Colonic mucosa (tissue), 4 donors: ENCODE results near the gene ARHGEF38. TPM values are rescaled to one million over a fixed set of nuclear protein-coding genes. Genes with fewer than 3 reads are reported as not detected.

Experiments used
- DNase-seq: peaks from one replicate; pipeline ENCODE4 v3.0.0-alpha.2; 2020
- H3K27ac ChIP-seq: fragments of 200-600 bp; one replicate; pipeline ENCODE4 v1.8.0; 2021
- H3K27me3 ChIP-seq: fragments of 200-600 bp; one replicate; pipeline ENCODE4 v1.8.0; 2021
- H3K36me3 ChIP-seq: fragments of 200-600 bp; one replicate; pipeline ENCODE4 v1.8.0; 2021
- H3K4me1 ChIP-seq: fragments of 200-600 bp; one replicate; pipeline ENCODE4 v1.8.0; 2021; ENCODE audit warnings: mild to moderate bottlenecking
- H3K4me3 ChIP-seq: fragments of 200-600 bp; one replicate; pipeline ENCODE4 v1.8.0; 2021
- H3K9ac ChIP-seq, 2 donors: one replicate each; pipeline ENCODE4 v1.7.0; 2013; ENCODE audit warnings: control low read depth in 2 of 2, low read depth in 2 of 2, low read length in 2 of 2
- H3K9me3 ChIP-seq: fragments of 200-600 bp; one replicate; pipeline ENCODE4 v1.8.0; 2021
- CTCF ChIP-seq: fragments of 200-600 bp; IDR thresholded peaks from one replicate; pipeline ENCODE4 v1.8.0; 2022; ENCODE audit warnings: antibody characterized with exemption, mild to moderate bottlenecking
- intact Hi-C: fragments of 100-400 bp; cut with DNase I; formaldehyde crosslinking; loops from one replicate; pipeline ENCODE4 v1.14.1; 2022
- total RNA-seq, 2 donors: library from RNA; stranded (reverse); fragmentation: NEBNext Ultra II Directional in 1 of 2; extraction: Animal tissue kit (Norgen Biotek cat#: 25700) in 1 of 2; gene quantifications; one replicate each; pipeline ENCODE4 v1.2.1, GENCODE V29; 2021
- donor health status: healthy.
- donor health status: DM: no; HTN: no; CAD: no.
- donor health status: DM: no; HTN: no; CAD: no.

The ARHGEF38 gene
- total RNA-seq, 2 donors from 2014 or later, result 14.4 to 14.8 TPM

GRCh38 chr4:105510245-105510644, 42.2 kb upstream of the ARHGEF38 start:
- no peaks in the 10 kb centered on the region for H3K36me3 ChIP-seq
- TF ChIP-seq CTCF, result no peak
- no peaks in the 10 kb centered on the region for H3K27me3 ChIP-seq
- no peak overlapping the region for H3K9ac ChIP-seq
- H3K4me1 ChIP-seq, result no peaks in the 10 kb centered on the region
- H3K27ac ChIP-seq, result no peak overlapping the region
- intact Hi-C loops, result no loop called here
- no peaks in the 10 kb centered on the region for H3K9me3 ChIP-seq
- no peak for DNase-seq
- H3K4me3 ChIP-seq, result no peak overlapping the region

GRCh38 chr4:105520819-105521790, 31.3 kb upstream of the ARHGEF38 start:
- no peak overlapping the region for H3K9ac ChIP-seq
- H3K4me3 ChIP-seq, result no peak overlapping the region
- no peaks in the 10 kb centered on the region for H3K27me3 ChIP-seq
- peak; percentile 84 for TF ChIP-seq CTCF
- H3K27ac ChIP-seq, result no peak overlapping the region
- no peaks in the 10 kb centered on the region for H3K9me3 ChIP-seq
- H3K36me3 ChIP-seq, result no peaks in the 10 kb centered on the region
- peak; percentile 60 for DNase-seq
- H3K4me1 ChIP-seq, result no peaks in the 10 kb centered on the region
- intact Hi-C loops, result loop anchor here (10.0 kb wide), 2 partner anchors 154 to 184 kb away; partner anchors contain the start of genes GSTCD and INTS12

- no peak for DNase-seq
- Histone ChIP-seq H3K9ac (no peak overlapping the region), H3K27ac (no peak overlapping the region), H3K9me3 (no peaks in the 10 kb centered on the region), H3K4me1 (no peaks in the 10 kb centered on the region), H3K27me3 (no peaks in the 10 kb centered on the region), H3K4me3 (no peak overlapping the region), H3K36me3 (no peaks in the 10 kb centered on the region)
- intact Hi-C loops, result loop anchor here (10.0 kb wide), 2 partner anchors 148 to 178 kb away; partner anchors contain the start of genes GSTCD and INTS12
- TF ChIP-seq CTCF, result no peak
Observed at GRCh38 chr4:105526656-105527055, 25.8 kb upstream of the ARHGEF38 start.

GRCh38 chr4:105527081-105527480, 25.3 kb upstream of the ARHGEF38 start:
- no peaks in the 10 kb centered on the region for H3K36me3 ChIP-seq
- no peaks in the 10 kb centered on the region for H3K9me3 ChIP-seq
- no peak overlapping the region for H3K27ac ChIP-seq
- TF ChIP-seq CTCF, result no peak
- no peak overlapping the region for H3K9ac ChIP-seq
- intact Hi-C loops, result loop anchor here (10.0 kb wide), 2 partner anchors 148 to 178 kb away; partner anchors contain the start of genes GSTCD and INTS12
- no peak overlapping the region for H3K4me3 ChIP-seq
- H3K4me1 ChIP-seq, result no peaks in the 10 kb centered on the region
- H3K27me3 ChIP-seq, result no peaks in the 10 kb centered on the region
- DNase-seq, result no peak

GRCh38 chr4:105536601-105537000, 15.8 kb upstream of the ARHGEF38 start:
- intact Hi-C loops, result no loop called here
- Histone ChIP-seq H3K27me3 (no peaks in the 10 kb centered on the region), H3K4me1 (no peaks in the 10 kb centered on the region), H3K9ac (no peak overlapping the region), H3K4me3 (no peak overlapping the region), H3K36me3 (no peaks in the 10 kb centered on the region), H3K27ac (no peak overlapping the region), H3K9me3 (no peaks in the 10 kb centered on the region)
- no peak for TF ChIP-seq CTCF
- no peak for DNase-seq
